ENCODE data around the gene SIRPB1.

GRCh38 chr20:1619861-1620444, at the start of gene SIRPB1:
- no peak for TF ChIP-seq EZH2 (IDR thresholded peaks at IDR 0.05; ENCODE audit: low read depth)
- TF ChIP-seq, protein P1, sequence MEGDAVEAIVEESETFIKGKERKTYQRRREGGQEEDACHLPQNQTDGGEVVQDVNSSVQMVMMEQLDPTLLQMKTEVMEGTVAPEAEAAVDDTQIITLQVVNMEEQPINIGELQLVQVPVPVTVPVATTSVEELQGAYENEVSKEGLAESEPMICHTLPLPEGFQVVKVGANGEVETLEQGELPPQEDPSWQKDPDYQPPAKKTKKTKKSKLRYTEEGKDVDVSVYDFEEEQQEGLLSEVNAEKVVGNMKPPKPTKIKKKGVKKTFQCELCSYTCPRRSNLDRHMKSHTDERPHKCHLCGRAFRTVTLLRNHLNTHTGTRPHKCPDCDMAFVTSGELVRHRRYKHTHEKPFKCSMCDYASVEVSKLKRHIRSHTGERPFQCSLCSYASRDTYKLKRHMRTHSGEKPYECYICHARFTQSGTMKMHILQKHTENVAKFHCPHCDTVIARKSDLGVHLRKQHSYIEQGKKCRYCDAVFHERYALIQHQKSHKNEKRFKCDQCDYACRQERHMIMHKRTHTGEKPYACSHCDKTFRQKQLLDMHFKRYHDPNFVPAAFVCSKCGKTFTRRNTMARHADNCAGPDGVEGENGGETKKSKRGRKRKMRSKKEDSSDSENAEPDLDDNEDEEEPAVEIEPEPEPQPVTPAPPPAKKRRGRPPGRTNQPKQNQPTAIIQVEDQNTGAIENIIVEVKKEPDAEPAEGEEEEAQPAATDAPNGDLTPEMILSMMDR (conservative IDR thresholded peaks at IDR 0.05) = no peak

All from PC-9 (cell line).